Measurements from ENCODE around the gene TPCN2. TPM values are rescaled to one million over a fixed set of nuclear protein-coding genes. Genes with fewer than 3 reads are reported as not detected.
A peak's percentile ranks its signal among the peaks of the same experiment; 100 is the strongest.
"Not testable (repeated sequence)": the region's sequence is repeated elsewhere in the genome, so short reads cannot be mapped to it uniquely, and the experiment has no call there.

The TPCN2 gene
- polyA plus RNA-seq (2013, experiment 1 of 2), result 8.4 TPM
- 8.7 TPM for polyA plus RNA-seq (2013, experiment 2 of 2)

DNA sequence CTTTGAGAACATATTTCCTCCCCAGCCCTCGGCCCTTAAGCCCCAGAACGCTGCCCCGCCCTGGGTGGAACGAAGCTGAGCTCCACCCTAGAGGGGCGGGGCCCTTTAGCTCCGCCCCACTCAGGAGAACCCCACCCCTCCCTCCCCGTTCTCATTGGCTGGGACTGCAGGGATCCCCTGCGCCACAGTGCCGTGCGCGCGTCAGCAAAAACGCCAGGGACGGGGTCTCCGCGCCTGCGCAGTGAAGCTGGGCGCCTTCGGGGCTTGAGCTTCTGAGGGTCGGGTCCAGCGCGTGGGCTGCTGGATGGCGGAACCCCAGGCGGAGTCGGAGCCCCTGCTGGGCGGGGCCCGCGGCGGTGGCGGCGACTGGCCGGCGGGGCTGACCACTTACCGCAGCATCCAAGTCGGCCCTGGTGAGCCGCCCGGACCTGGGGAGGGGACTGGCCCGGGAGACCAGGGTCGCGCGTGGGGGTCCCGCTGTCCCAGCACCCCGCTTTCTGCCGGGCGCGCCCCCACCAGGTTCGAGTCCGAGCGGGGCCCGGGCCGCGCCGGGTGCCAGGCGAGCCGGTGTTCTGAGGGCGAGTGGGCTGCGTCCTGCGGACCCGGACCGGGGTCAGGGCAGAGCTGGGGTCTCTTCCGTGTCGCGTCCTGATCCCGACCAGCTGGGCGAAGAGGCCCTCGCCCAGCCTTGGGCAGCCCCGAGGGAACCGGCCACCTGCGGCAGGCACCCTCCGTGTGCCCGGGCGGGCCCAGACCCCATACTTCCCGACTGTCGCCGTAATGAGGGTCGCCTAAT lies at the start of gene TPCN2:
TSS of gene TPCN2 (plus strand) at position 239 of the 796 bp plus-strand sequence. CDS start at position 305, 66 bp downstream.
- peaks cover 4% of the 10 kb centered on the region; the same call in 1 of the 2 replicates for H3K36me3 ChIP-seq (ENCODE audit: insufficient read depth, low read length)
- H3K9me3 ChIP-seq (ENCODE audit: insufficient read depth, low read depth, low read length), result no peaks in the 10 kb centered on the region
- no peaks in the 10 kb centered on the region for H3K27me3 ChIP-seq (ENCODE audit: insufficient read depth, low read length)
- WGBS, result 1% methylated on average over 76 of the region's 76 CpGs
- peak within 1 kb of the TSS; percentile 88 for H3K9ac ChIP-seq (ENCODE audit: low read depth, low read length)
- peaks cover 14% of the 10 kb centered on the region for H3K4me1 ChIP-seq (ENCODE audit: insufficient read depth, low read length)
- H3K27ac ChIP-seq (ENCODE audit: low read depth, low read length), result peak within 1 kb of the TSS; percentile 67
- H3K4me3 ChIP-seq (ENCODE audit: low read length), result peak within 1 kb of the TSS; percentile 85

DNA sequence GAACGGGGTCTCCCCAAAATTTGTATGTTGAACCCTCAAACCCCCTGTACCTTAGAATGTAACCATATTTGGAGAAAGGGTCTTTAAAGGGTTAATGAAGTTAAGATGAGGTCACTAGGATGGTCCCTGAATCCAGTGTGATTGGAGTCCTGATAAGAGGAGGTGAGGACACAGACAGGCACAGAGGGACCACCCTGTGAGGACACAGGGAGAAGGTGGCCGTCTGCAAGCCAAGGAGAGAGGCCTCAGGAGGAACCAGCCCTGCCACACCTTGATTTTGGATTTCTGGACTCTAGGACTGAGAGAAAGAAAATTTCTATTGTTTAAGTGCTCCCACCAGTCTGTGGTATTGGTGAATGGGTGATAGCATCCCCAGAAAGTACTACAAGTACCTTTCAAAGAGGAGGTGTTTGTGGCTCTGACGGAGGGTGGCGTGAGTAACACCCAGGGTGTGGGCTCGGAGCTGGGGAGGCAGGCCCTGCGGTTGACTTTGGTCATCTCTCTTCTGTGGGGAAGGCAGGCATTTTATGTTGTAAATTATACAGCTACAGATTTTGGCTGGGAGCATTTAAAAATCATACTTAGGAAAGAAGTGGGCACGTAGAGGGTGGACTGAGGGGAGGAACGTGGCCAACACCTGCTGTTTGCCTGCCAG lies 49.5 kb upstream of the TPCN2 start:
- peaks cover 5% of the 10 kb centered on the region for H3K4me1 ChIP-seq (ENCODE audit: insufficient read depth, low read length)
- H3K36me3 ChIP-seq (ENCODE audit: insufficient read depth, low read length), result 0 out of 2 replicates have a peak, but pooled peaks cover 3% of the 10 kb centered on the region
- H3K9me3 ChIP-seq (ENCODE audit: insufficient read depth, low read depth, low read length), result no peaks in the 10 kb centered on the region
- 87% methylated on average over 8 of the region's 8 CpGs for WGBS
- H3K27me3 ChIP-seq (ENCODE audit: insufficient read depth, low read length), result no peaks in the 10 kb centered on the region
- no peak overlapping the region for H3K9ac ChIP-seq (ENCODE audit: low read depth, low read length)
- no peak overlapping the region for H3K27ac ChIP-seq (ENCODE audit: low read depth, low read length)
- H3K4me3 ChIP-seq (ENCODE audit: low read length), result no peak overlapping the region

DNA sequence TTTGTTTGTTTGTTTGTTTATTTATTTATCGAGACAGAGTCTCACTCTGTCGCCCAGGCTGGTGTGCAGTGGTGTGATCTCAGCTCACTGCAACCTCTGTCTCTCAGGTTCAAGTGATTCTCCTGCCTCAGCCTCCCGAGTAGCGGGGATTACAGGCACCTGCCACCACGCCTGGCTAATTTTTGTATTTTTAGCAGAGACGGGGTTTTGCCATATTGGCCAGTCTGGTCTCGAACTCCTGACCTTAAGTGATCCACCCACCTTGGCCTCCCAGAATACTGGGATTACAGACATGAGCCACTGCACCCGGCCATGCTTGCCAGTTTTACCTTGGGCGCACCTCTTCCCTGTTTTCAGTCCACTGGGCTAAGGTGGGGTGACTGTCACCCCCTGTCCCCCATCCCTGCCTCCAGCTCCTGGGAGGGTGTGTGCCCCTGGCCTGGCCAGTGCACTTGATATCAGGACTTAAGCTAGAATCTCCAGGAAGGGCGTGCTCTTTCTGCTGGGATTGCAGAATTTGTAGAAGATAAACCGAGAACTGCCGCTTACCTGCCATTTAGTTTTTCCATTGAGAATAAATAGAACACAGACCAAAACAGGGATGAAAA lies 48.9 kb upstream of the TPCN2 start:
- not testable (repeated sequence) for H3K27me3 ChIP-seq (ENCODE audit: insufficient read depth, low read length); H3K9me3 ChIP-seq (ENCODE audit: insufficient read depth, low read depth, low read length); H3K27ac ChIP-seq (ENCODE audit: low read depth, low read length); H3K36me3 ChIP-seq (ENCODE audit: insufficient read depth, low read length); H3K4me1 ChIP-seq (ENCODE audit: insufficient read depth, low read length); H3K9ac ChIP-seq (ENCODE audit: low read depth, low read length); H3K4me3 ChIP-seq (ENCODE audit: low read length)
- WGBS, result 92% methylated on average over 12 of the region's 12 CpGs

DNA sequence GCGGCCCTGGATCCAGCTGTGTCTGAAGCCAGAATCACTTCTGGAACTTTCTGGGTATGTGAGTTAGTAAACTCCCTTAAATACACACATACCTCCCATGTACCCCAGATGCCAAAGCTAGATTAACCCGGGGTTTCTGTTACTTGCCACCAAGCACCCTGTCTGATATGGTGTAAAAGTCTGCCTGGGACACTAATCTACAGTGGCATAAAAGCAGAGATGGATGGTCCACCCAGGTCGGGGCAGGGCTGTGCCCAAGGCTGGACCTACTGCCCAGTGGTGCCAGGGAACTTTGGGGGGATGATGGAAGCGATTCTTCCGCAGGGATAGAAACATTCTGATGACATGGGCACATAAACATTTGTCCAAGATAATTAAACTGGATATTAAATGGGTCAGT lies 48.3 kb upstream of the TPCN2 start:
- no peaks in the 10 kb centered on the region for H3K27me3 ChIP-seq (ENCODE audit: insufficient read depth, low read length)
- 95% methylated on average over 5 of the region's 5 CpGs for WGBS
- H3K36me3 ChIP-seq (ENCODE audit: insufficient read depth, low read length), result 0 out of 2 replicates have a peak, but pooled peaks cover 4% of the 10 kb centered on the region
- no peak overlapping the region for H3K27ac ChIP-seq (ENCODE audit: low read depth, low read length)
- H3K9ac ChIP-seq (ENCODE audit: low read depth, low read length), result no peak overlapping the region
- H3K4me3 ChIP-seq (ENCODE audit: low read length), result no peak overlapping the region
- H3K4me1 ChIP-seq (ENCODE audit: insufficient read depth, low read length), result peaks cover 5% of the 10 kb centered on the region
- no peaks in the 10 kb centered on the region for H3K9me3 ChIP-seq (ENCODE audit: insufficient read depth, low read depth, low read length)

DNA sequence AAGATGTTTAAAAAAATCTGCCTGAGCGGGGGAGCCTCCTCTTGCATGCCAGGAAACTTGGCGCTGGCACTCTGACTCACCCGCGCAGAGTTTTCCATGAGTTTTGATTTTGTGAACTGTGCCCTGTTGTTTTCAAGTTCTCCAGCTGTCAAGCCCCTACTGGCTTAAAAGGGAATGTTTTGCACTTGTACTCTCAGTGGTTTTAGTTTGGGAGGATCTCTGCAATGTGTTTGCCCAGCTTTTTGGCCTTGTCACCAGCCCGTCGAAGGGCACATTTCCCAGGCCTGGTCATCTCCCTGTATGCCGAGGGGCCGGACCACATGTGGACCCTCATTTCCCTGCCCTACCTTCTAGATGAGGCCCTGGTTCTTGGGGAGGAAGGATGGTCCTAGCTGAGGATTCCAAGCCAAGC lies 47.9 kb upstream of the TPCN2 start:
- H3K36me3 ChIP-seq (ENCODE audit: insufficient read depth, low read length), result 0 out of 2 replicates have a peak, but pooled peaks cover 4% of the 10 kb centered on the region
- H3K27me3 ChIP-seq (ENCODE audit: insufficient read depth, low read length), result no peaks in the 10 kb centered on the region
- H3K9ac ChIP-seq (ENCODE audit: low read depth, low read length), result no peak overlapping the region
- H3K27ac ChIP-seq (ENCODE audit: low read depth, low read length), result no peak overlapping the region
- H3K4me1 ChIP-seq (ENCODE audit: insufficient read depth, low read length), result peaks cover 5% of the 10 kb centered on the region
- no peak overlapping the region for H3K4me3 ChIP-seq (ENCODE audit: low read length)
- no peaks in the 10 kb centered on the region for H3K9me3 ChIP-seq (ENCODE audit: insufficient read depth, low read depth, low read length)
- 88% methylated on average over 8 of the region's 8 CpGs for WGBS

DNA sequence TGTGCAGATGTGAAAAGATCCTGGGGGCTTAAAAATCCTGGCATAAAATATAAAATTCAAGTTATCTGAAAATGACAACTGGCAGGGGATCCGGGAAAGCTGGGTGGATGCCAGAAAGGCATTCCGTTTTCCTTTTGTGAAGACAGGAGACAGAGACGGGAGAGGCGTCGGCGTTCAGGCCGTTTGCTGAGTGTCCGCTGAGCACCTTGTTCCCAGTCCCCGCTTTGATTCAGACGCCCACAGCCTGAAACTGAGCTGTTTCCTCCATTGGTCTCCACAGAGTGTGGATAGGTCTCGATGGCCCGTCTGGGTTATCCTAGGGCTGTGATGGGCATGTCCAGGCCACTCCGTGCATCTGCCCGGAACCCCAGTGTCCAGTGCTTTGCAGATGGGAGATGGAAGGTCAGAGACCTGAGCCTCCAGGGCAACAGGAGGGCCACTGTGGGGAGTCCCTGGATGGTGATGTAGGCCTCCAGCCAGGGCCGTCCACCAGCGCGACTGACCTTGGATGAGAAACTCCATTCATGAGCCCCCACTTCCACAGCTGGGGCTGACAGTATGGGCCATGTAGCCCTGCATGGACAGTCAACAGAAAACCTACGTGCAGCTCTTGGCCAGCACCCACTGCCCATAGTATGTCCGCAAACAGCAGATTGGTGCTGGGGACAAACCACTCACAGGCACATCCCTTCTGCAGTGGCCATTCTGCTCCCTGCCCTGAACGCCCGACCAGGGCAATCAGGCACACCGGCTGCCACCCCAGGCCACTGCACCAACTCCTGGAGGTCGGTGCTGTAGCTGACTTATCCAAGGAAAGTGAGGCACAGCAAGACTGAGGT lies 47.3 kb upstream of the TPCN2 start:
- H3K9ac ChIP-seq (ENCODE audit: low read depth, low read length), result no peak overlapping the region
- no peaks in the 10 kb centered on the region for H3K27me3 ChIP-seq (ENCODE audit: insufficient read depth, low read length)
- H3K4me1 ChIP-seq (ENCODE audit: insufficient read depth, low read length), result peaks cover 5% of the 10 kb centered on the region
- H3K4me3 ChIP-seq (ENCODE audit: low read length), result no peak overlapping the region
- 0 out of 2 replicates have a peak, but pooled peaks cover 4% of the 10 kb centered on the region for H3K36me3 ChIP-seq (ENCODE audit: insufficient read depth, low read length)
- no peaks in the 10 kb centered on the region for H3K9me3 ChIP-seq (ENCODE audit: insufficient read depth, low read depth, low read length)
- no peak overlapping the region for H3K27ac ChIP-seq (ENCODE audit: low read depth, low read length)
- WGBS, result 89% methylated on average over 23 of the region's 23 CpGs

DNA sequence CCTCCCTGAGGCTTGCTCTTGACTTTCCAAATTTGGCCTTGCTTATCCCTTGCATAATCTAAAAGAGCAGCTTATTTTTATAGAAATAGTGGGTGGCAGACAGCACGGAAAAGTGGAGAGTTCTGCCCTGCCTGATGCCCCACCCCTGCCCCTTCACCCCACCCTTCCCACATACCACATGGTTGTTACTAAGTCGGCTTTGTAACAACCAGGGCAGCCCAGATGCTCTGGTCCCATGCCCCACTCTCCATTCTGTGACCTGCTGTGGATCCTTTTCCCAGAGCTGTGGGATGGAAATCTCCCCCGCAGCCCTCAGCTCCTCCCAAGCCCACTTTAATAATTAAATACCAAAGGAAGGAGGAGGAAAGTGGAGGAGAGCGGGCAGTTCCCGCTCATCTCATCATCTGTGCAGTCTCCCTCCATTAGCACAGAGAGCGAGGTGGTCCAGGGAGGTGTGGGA lies 46.6 kb upstream of the TPCN2 start:
- Histone ChIP-seq H3K9ac (ENCODE audit: low read depth, low read length) (no peak overlapping the region), H3K4me1 (ENCODE audit: insufficient read depth, low read length) (peaks cover 5% of the 10 kb centered on the region), H3K4me3 (ENCODE audit: low read length) (no peak overlapping the region), H3K27me3 (ENCODE audit: insufficient read depth, low read length) (no peaks in the 10 kb centered on the region), H3K27ac (ENCODE audit: low read depth, low read length) (no peak overlapping the region), H3K9me3 (ENCODE audit: insufficient read depth, low read depth, low read length) (no peaks in the 10 kb centered on the region), H3K36me3 (ENCODE audit: insufficient read depth, low read length) (0 out of 2 replicates have a peak, but pooled peaks cover 4% of the 10 kb centered on the region)
- 85% methylated on average over 5 of the region's 6 CpGs for WGBS

DNA sequence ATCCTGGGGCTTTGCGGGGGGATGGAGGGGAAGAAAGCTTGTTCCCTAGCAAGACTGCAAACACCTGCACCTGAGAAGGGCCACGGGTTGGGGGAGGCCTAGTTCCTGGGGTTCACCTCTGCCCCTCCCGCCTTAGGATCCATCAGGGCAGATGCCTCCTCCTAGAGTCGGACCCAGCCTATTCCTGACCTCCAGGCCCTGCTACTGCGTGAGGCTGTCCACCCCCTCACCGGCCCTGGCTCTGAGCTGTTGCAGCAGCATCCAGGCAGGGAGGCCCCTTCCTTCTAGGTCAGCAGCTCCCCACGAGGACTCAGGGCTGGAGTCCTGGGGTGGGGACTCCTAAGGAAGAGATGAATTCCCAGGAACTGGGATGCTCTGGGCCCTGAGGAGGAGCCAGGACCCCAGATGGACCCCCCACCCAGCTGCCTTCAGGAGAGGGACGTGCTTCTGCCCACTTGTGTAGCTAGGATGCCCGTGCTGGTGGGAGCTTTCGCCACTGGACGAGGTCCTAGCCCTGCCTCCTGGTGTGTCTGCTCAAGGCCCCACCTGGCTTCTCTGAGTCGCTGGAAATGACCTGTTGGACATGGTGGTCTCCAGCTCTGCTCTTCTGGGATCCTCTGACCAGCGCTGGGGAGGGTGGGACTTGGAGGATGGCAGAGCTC lies 46.0 kb upstream of the TPCN2 start:
- WGBS, result 87% methylated on average over 13 of the region's 13 CpGs
- Histone ChIP-seq H3K9me3 (ENCODE audit: insufficient read depth, low read depth, low read length) (no peaks in the 10 kb centered on the region), H3K36me3 (ENCODE audit: insufficient read depth, low read length) (0 out of 2 replicates have a peak, but pooled peaks cover 4% of the 10 kb centered on the region), H3K9ac (ENCODE audit: low read depth, low read length) (no peak overlapping the region), H3K27ac (ENCODE audit: low read depth, low read length) (no peak overlapping the region), H3K4me1 (ENCODE audit: insufficient read depth, low read length) (peaks cover 9% of the 10 kb centered on the region), H3K4me3 (ENCODE audit: low read length) (no peak overlapping the region), H3K27me3 (ENCODE audit: insufficient read depth, low read length) (no peaks in the 10 kb centered on the region)

DNA sequence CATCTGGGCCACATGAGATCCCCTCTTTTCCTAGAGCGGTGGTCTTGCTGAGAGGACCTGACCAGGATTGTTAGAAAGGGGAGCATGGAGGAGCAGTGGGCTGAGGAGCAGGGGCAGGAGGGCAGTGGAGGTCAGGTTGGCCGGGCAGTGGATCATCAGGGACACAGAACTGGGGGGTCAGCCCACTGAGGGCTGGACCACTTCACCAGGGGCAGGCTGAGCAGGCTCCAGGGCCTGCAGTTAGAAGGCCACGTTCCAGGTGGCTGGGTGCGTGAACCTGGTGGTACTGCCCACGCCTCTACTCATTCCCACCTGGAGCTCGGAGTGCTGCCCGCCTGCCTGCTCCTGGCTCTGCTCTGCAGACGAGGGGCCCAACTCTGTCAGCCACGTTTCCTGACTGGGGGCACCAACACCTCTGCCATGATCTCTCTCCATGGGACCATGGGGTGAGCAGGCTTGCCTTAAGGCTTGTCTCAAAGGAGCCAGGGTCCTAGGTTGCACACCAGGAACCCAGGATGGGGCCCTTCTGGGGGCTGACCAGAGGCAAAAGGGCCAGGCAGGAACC lies 45.3 kb upstream of the TPCN2 start:
- Histone ChIP-seq H3K4me1 (ENCODE audit: insufficient read depth, low read length) (peaks cover 12% of the 10 kb centered on the region; the same call in 1 of the 2 replicates), H3K9ac (ENCODE audit: low read depth, low read length) (no peak overlapping the region)
- 92% methylated on average over 9 of the region's 9 CpGs for WGBS

DNA sequence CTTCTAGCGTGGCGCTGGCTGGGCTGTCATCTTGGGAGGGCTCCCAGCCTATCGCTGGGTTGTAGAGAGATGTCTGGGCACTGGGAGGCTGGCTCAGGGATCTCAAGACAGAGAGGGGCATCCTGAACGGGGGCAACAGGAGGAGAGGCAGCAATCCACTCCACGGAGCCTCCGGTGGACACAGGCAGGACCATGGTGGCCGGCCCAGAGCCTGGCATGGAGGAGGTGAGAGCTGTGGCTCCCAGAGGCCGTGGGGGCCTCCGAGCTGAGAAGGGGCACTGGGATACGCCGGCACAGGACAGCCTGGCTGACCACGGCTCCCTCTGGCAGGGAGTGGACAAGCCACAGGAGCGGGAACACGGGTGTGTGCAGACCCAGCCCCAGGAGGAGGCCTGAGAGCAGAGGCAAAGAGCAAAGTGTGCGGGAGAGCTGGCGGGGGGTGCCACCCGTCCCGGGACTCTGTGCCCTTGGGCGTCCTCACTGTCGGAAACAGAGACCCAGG lies 44.8 kb upstream of the TPCN2 start:
- no peak overlapping the region for H3K9ac ChIP-seq (ENCODE audit: low read depth, low read length)
- 0 out of 2 replicates have a peak, but pooled peaks cover 4% of the 10 kb centered on the region for H3K36me3 ChIP-seq (ENCODE audit: insufficient read depth, low read length)
- no peaks in the 10 kb centered on the region for H3K27me3 ChIP-seq (ENCODE audit: insufficient read depth, low read length)
- WGBS, result 95% methylated on average over 20 of the region's 20 CpGs
- H3K4me3 ChIP-seq (ENCODE audit: low read length), result no peak overlapping the region
- H3K4me1 ChIP-seq (ENCODE audit: insufficient read depth, low read length), result peaks cover 12% of the 10 kb centered on the region; the same call in 1 of the 2 replicates
- no peaks in the 10 kb centered on the region for H3K9me3 ChIP-seq (ENCODE audit: insufficient read depth, low read depth, low read length)
- H3K27ac ChIP-seq (ENCODE audit: low read depth, low read length), result no peak overlapping the region

More for the DNA sequence above, 45.3 kb upstream of the TPCN2 start:
- H3K36me3 ChIP-seq (ENCODE audit: insufficient read depth, low read length), result 0 out of 2 replicates have a peak, but pooled peaks cover 4% of the 10 kb centered on the region
- no peak overlapping the region for H3K27ac ChIP-seq (ENCODE audit: low read depth, low read length)
- H3K4me3 ChIP-seq (ENCODE audit: low read length), result no peak overlapping the region
- H3K9me3 ChIP-seq (ENCODE audit: insufficient read depth, low read depth, low read length), result no peaks in the 10 kb centered on the region
- H3K27me3 ChIP-seq (ENCODE audit: insufficient read depth, low read length), result no peaks in the 10 kb centered on the region

Data from HUES64 (cell line).